Measurements from ENCODE around the gene FOXJ2. TPM values are rescaled to one million over a fixed set of nuclear protein-coding genes. Genes with fewer than 3 reads are reported as not detected.

Gene FOXJ2
- total RNA-seq, 1 experiment from 2014 or later = 18.7 TPM

DNA sequence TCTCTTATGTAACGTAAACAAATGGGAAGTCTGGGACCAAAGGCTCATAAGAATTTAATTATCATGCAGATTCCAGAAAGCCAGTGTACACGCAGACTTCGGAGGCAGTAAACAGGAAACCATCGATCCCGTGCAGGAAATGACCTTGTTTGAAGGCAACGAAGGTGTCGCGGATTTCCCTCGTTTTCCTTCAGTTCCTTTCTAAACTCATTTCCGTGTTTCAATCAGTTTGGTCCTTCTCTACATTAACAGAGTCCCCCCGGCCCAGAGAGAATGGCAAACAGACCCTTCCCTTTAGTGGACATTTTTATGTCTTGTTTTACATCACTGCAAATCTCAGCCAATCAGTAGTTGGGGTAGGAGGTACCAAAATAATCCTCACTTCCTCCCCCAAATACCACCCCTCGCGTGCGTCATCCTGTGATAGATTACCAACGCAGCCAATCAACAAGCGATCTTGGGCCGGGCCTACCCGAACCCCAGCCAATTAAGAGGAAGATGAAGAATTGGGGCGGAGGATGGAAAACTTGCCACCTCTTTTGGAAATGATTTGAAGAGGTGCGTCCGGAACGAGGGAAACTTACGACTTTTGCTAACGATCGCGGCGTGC, 6.1 kb upstream of the FOXJ2 start:
- Histone ChIP-seq H3K4me1 (no peaks in the 10 kb centered on the region; the same call in 1 of the 2 replicates), H3K27me3 (replicated peaks; ENCODE audit: control insufficient read depth, insufficient read depth, low read length) (no peaks in the 10 kb centered on the region), H3K9me3 (no peaks in the 10 kb centered on the region), H3K36me3 (ENCODE audit: control insufficient read depth, insufficient read depth, low read length) (no peaks in the 10 kb centered on the region), H3K4me3 (ENCODE audit: low read depth, low read length) (peak overlapping the region; percentile 92)
- CTCF ChIA-PET = interaction anchor here (1.0 kb wide), 1 partner anchor 19 kb away, joined by 4 read pairs; no protein-coding TSS in a partner anchor
- Mint-ChIP-seq H3K4me3 (ENCODE audit: unreplicated experiment) (peak overlapping the region; percentile 100), H3K27me3 (ENCODE audit: insufficient read depth, unreplicated experiment) (no peaks in the 10 kb centered on the region), H3K36me3 (ENCODE audit: insufficient read depth, unreplicated experiment) (peaks cover 21% of the 10 kb centered on the region), H3K4me1 (ENCODE audit: low read depth, unreplicated experiment) (peaks cover 14% of the 10 kb centered on the region), H3K27ac (ENCODE audit: unreplicated experiment) (peak overlapping the region; percentile 100), H3K9me3 (ENCODE audit: unreplicated experiment) (no peaks in the 10 kb centered on the region)
- TF ChIP-seq, protein P1, sequence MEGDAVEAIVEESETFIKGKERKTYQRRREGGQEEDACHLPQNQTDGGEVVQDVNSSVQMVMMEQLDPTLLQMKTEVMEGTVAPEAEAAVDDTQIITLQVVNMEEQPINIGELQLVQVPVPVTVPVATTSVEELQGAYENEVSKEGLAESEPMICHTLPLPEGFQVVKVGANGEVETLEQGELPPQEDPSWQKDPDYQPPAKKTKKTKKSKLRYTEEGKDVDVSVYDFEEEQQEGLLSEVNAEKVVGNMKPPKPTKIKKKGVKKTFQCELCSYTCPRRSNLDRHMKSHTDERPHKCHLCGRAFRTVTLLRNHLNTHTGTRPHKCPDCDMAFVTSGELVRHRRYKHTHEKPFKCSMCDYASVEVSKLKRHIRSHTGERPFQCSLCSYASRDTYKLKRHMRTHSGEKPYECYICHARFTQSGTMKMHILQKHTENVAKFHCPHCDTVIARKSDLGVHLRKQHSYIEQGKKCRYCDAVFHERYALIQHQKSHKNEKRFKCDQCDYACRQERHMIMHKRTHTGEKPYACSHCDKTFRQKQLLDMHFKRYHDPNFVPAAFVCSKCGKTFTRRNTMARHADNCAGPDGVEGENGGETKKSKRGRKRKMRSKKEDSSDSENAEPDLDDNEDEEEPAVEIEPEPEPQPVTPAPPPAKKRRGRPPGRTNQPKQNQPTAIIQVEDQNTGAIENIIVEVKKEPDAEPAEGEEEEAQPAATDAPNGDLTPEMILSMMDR (IDR thresholded peaks at IDR 0.05; ENCODE audit: insufficient read depth in 1 of 2, low read depth in 1 of 2, low read length in 1 of 2, severe bottlenecking in 1 of 2, unreplicated experiment in 1 of 2) = no peak
- peak; percentile 99 to 100 for DNase-seq
- intact Hi-C loops (cut with micrococcal nuclease; ENCODE audit: unreplicated experiment) = loop anchor here (1.0 kb wide), 3 partner anchors 55 to 321 kb away; no protein-coding TSS in a partner anchor
- POLR2A ChIA-PET = interaction anchor here (0.5 to 1.0 kb wide), 5 partner anchors 35 to 135 kb away, joined by 3 to 7 read pairs (median 3); no protein-coding TSS in a partner anchor
- no TSS peak for BruUV-seq (replicated peaks)

DNA sequence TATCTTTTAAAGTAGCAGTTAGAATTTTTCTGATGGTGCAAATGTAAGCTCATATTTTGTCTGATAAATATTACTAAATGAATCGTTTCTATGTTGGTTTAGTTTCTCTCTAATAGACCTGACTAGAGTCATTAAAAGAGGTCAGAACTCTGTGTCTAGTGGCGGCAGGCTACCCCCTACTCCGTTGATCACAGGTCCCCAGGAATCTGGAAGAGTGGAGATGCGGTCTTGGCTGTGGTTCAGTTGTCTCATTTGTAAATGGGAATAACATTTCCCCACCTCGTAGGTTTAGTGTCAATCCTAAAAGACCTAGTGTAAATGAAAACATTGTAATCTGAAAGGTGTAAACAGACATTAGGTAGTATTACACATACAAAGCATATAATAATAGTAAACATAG, 4.7 kb upstream of the FOXJ2 start:
- no TSS peak for BruUV-seq (replicated peaks)
- Histone ChIP-seq H3K27me3 (replicated peaks; ENCODE audit: control insufficient read depth, insufficient read depth, low read length) (no peaks in the 10 kb centered on the region), H3K9me3 (no peaks in the 10 kb centered on the region), H3K36me3 (ENCODE audit: control insufficient read depth, insufficient read depth, low read length) (no peaks in the 10 kb centered on the region), H3K4me1 (no peaks in the 10 kb centered on the region; the same call in 1 of the 2 replicates), H3K4me3 (ENCODE audit: low read depth, low read length) (peak overlapping the region; percentile 92)
- TF ChIP-seq, protein P1 (IDR thresholded peaks at IDR 0.05; ENCODE audit: insufficient read depth in 1 of 2, low read depth in 1 of 2, low read length in 1 of 2, severe bottlenecking in 1 of 2, unreplicated experiment in 1 of 2) = no peak
- Mint-ChIP-seq H3K9me3 (ENCODE audit: unreplicated experiment) (no peaks in the 10 kb centered on the region), H3K27ac (ENCODE audit: unreplicated experiment) (peak overlapping the region; percentile 100), H3K4me1 (ENCODE audit: low read depth, unreplicated experiment) (peaks cover 14% of the 10 kb centered on the region), H3K4me3 (ENCODE audit: unreplicated experiment) (peak overlapping the region; percentile 100), H3K27me3 (ENCODE audit: insufficient read depth, unreplicated experiment) (no peaks in the 10 kb centered on the region), H3K36me3 (ENCODE audit: insufficient read depth, unreplicated experiment) (peaks cover 21% of the 10 kb centered on the region)
- no peak for DNase-seq
- ChIA-PET POLR2A (interaction anchor here (0.5 kb wide), 1 partner anchor 74 kb away, joined by 11 read pairs; no protein-coding TSS in a partner anchor), CTCF (interaction anchor here (0.5 to 1.3 kb wide), 3 partner anchors 11 to 50 kb away, joined by 3 to 5 read pairs (median 4); no protein-coding TSS in a partner anchor)
- intact Hi-C loops (cut with micrococcal nuclease; ENCODE audit: unreplicated experiment) = no loop called here

DNA sequence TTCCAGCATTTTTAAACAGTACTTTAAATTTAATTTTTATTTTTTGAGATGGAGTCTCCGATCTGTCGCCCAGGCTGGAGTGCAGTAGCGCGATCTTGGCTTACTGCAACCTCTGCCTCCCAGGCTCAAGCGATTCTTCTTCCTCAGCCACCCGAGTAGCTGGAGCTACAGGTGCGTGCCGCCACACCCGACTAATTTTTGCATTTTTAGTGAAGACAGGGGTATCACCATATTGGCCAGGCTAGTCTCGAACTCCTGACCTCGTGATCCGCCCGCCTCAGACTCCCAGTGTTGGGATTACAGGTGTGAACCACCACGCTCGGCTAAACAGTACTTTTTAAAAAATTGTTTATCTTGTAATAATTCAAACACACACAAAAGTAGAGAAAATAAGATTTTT, 4.2 kb upstream of the FOXJ2 start:
- no peaks in the 10 kb centered on the region for H3K27me3 Mint-ChIP-seq (ENCODE audit: insufficient read depth, unreplicated experiment)
- Histone ChIP-seq H3K27me3 (replicated peaks; ENCODE audit: control insufficient read depth, insufficient read depth, low read length) (no peaks in the 10 kb centered on the region), H3K4me1 (peaks cover 3% of the 10 kb centered on the region; the same call in 1 of the 2 replicates), H3K36me3 (ENCODE audit: control insufficient read depth, insufficient read depth, low read length) (no peaks in the 10 kb centered on the region), H3K4me3 (ENCODE audit: low read depth, low read length) (no peak overlapping the region; the same call in 1 of the 2 replicates), H3K9me3 (no peaks in the 10 kb centered on the region)
- CTCF ChIA-PET = interaction anchor here (0.5 to 1.3 kb wide), 3 partner anchors 10 to 50 kb away, joined by 3 to 5 read pairs (median 4); no protein-coding TSS in a partner anchor
- POLR2A ChIA-PET = no interaction called here
- DNase-seq = no peak
- H3K4me1 Mint-ChIP-seq (ENCODE audit: low read depth, unreplicated experiment) = peaks cover 18% of the 10 kb centered on the region
- intact Hi-C loops (cut with micrococcal nuclease; ENCODE audit: unreplicated experiment) = no loop called here
- no TSS peak for BruUV-seq (replicated peaks)
- TF ChIP-seq, protein P1 (IDR thresholded peaks at IDR 0.05; ENCODE audit: insufficient read depth in 1 of 2, low read depth in 1 of 2, low read length in 1 of 2, severe bottlenecking in 1 of 2, unreplicated experiment in 1 of 2) = no peak
- peak overlapping the region; percentile 100 for H3K27ac Mint-ChIP-seq (ENCODE audit: unreplicated experiment)
- peak overlapping the region; percentile 100 for H3K4me3 Mint-ChIP-seq (ENCODE audit: unreplicated experiment)
- H3K9me3 Mint-ChIP-seq (ENCODE audit: unreplicated experiment) = no peaks in the 10 kb centered on the region
- H3K36me3 Mint-ChIP-seq (ENCODE audit: insufficient read depth, unreplicated experiment) = peaks cover 21% of the 10 kb centered on the region

Measured in Caco-2 (cell line).